Loucy (cell line): ENCODE results near the gene GPR35.

Experiments
- CTCF ChIP-seq: fragments of 200-600 bp; sonication (generic); conservative IDR thresholded peaks from 2 replicates; pipeline ENCODE4 v1.5.1; 2014; ENCODE audit warnings: mild to moderate bottlenecking, antibody characterized with exemption, low read length
- EZH2phosphoT487 ChIP-seq: fragments of 200-600 bp; IDR thresholded peaks from 2 replicates; pipeline ENCODE4 v1.6.1; 2018; ENCODE audit warnings: antibody characterized with exemption, mild to moderate bottlenecking, moderate library complexity, borderline replicate concordance

DNA sequence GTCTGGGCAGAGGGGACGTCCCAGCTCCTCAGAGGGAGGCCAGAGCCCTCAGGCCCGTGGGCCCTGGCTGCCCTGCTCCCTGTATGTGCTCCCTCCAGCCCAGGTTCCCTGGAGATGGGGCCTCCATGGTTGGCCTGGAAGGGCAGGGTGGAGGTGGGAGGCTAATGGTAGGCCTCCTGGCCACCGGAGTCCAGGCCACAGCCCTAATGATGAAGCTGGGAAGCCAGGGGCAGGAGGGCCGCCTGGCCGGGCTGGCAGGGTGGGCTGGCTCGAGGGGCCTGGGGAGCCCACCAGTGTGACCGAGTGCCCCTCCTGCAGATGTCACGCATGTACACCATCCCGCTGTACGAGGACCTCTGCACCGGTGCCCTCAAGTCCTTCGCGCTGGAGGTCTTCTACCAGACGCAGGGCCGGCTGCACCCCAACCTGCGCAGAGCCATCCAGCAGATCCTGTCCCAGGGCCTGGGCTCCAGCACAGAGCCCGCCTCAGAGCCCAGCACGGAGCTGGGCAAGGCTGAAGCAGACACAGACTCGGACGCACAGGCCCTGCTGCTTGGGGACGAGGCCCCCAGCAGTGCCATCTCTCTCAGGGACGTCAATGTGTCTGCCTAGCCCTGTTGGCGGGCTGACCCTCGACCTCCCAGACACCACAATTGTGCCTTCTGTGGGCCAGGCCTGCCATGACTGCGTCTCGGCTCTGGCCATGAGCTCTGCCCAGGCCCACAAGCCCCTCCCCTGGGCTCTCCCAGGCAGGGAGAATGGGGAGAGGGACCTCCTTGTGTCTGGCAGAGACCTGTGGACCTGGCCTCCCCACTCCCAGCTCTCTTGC lies 47.8 kb upstream of the GPR35 start:
- TF ChIP-seq CTCF (no peak), EZH2phosphoT487 (no peak)
